SJCRH30 (cell line): ENCODE results near the gene ATP6V0B. TPM values are rescaled to one million over a fixed set of nuclear protein-coding genes. Genes with fewer than 3 reads are reported as not detected.

Experiments
- DNase-seq, 2 experiments: peaks; one replicate each; pipeline ENCODE4 v3.0.0-alpha.2; 2015 to 2020
- H3K27ac ChIP-seq: fragments of 250-450 bp; sonication (Bioruptor Pico); 2 replicates; pipeline ENCODE4 v1.5.1; 2020; ENCODE audit warnings: mild to moderate bottlenecking, moderate library complexity
- H3K27me3 ChIP-seq: fragments of 250-450 bp; sonication (Bioruptor Pico); 2 replicates; pipeline ENCODE4 v1.5.1; 2020; ENCODE audit warnings: mild to moderate bottlenecking, moderate library complexity
- H3K36me3 ChIP-seq: fragments of 250-450 bp; sonication (Bioruptor Pico); 2 replicates; pipeline ENCODE4 v1.5.1; 2020; ENCODE audit warnings: mild to moderate bottlenecking, moderate library complexity
- H3K4me1 ChIP-seq: fragments of 250-450 bp; sonication (Bioruptor Pico); 2 replicates; pipeline ENCODE4 v1.5.1; 2020; ENCODE audit warnings: mild to moderate bottlenecking, moderate library complexity
- H3K4me3 ChIP-seq: fragments of 250-450 bp; sonication (Bioruptor Pico); 2 replicates; pipeline ENCODE4 v1.5.1; 2020; ENCODE audit warnings: mild to moderate bottlenecking, moderate library complexity
- H3K9me3 ChIP-seq: fragments of 250-450 bp; sonication (Bioruptor Pico); replicated peaks from 2 replicates; pipeline ENCODE4 v1.5.1; 2020; ENCODE audit warnings: mild to moderate bottlenecking, moderate library complexity
- total RNA-seq: library from RNA; depleted of rRNA; stranded (reverse); fragments of >200 nt; shearing (Covaris generic); gene quantifications from 2 replicates; pipeline ENCODE4 v1.2.3, GENCODE V29; 2014

Gene ATP6V0B
- total RNA-seq, 1 experiment from 2014 or later: 89.7 TPM

DNA sequence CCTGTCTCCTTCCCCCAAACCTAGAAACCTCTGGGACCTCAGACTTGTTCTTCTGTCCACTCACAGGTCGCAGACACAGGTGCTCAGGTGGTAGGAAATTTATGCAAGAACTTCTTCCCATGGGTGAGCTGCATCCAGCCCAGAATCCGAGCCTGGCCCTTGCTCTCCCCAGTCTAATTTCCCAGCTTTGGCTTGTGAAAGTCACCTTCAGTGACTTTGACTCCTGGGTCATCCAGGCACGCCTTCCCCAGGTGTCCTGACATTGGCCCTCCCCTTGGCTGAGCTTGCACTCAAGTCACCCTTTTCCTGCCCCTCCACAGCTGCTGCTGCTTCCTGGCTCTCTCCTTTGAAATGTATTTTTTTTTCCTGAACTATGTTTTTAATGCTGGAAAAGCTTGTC lies 21.4 kb upstream of the ATP6V0B start:
- no peaks in the 10 kb centered on the region for H3K9me3 ChIP-seq
- DNase-seq: no peak
- H3K4me1 ChIP-seq: no peaks in the 10 kb centered on the region; the same call in 1 of the 2 replicates
- no peak overlapping the region for H3K27ac ChIP-seq
- H3K27me3 ChIP-seq: no peaks in the 10 kb centered on the region
- no peak overlapping the region for H3K4me3 ChIP-seq
- 0 out of 2 replicates have a peak, but pooled peaks cover 2% of the 10 kb centered on the region for H3K36me3 ChIP-seq

DNA sequence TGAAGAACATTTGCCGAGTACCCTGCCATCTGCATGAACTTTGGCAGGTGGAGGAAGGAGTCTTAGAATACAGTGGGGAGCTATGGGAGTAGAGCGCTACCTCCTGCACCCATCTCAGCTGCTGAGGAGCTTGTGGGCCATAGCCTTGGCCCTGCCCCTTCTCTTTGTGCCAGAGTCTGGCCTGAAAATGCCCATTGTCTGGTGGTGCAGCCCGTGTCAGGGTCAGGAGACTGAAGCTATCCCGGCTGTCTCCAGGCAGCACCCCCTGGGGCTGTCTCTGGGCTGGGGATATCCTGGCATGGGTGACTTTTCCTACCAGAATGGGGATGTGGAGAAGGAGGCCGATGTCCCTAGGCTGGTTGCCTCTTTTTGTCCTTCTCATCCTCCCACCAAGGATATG lies 20.7 kb upstream of the ATP6V0B start:
- DNase-seq: no peak
- no peak overlapping the region for H3K4me3 ChIP-seq
- H3K36me3 ChIP-seq: 0 out of 2 replicates have a peak, but pooled peaks cover 2% of the 10 kb centered on the region
- no peaks in the 10 kb centered on the region for H3K9me3 ChIP-seq
- H3K27me3 ChIP-seq: no peaks in the 10 kb centered on the region
- H3K27ac ChIP-seq: no peak overlapping the region
- no peaks in the 10 kb centered on the region for H3K4me1 ChIP-seq

DNA sequence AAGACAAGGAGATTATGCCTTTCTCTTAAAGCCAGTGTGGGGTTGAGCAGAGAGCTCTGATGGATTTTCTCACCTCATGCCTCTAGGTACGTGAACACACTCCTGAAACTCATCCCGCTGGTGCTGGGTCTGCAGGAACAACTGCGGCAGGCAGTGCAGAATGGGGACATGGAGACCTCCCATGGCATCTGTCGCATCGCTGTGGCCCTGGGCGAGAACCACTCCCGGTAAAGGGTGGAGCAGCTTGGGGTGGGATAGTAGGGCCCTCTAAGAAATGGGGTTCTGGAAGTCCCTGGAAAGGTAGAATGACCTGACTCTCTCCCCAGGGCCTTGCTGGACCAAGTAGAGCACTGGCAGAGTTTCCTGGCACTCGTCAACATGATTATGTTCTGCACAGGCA lies 18.5 kb upstream of the ATP6V0B start:
- Histone ChIP-seq H3K36me3 (0 out of 2 replicates have a peak, but pooled peaks cover 2% of the 10 kb centered on the region), H3K9me3 (no peaks in the 10 kb centered on the region), H3K27ac (no peak overlapping the region), H3K4me1 (no peaks in the 10 kb centered on the region), H3K4me3 (no peak overlapping the region), H3K27me3 (no peaks in the 10 kb centered on the region)
- no peak for DNase-seq

DNA sequence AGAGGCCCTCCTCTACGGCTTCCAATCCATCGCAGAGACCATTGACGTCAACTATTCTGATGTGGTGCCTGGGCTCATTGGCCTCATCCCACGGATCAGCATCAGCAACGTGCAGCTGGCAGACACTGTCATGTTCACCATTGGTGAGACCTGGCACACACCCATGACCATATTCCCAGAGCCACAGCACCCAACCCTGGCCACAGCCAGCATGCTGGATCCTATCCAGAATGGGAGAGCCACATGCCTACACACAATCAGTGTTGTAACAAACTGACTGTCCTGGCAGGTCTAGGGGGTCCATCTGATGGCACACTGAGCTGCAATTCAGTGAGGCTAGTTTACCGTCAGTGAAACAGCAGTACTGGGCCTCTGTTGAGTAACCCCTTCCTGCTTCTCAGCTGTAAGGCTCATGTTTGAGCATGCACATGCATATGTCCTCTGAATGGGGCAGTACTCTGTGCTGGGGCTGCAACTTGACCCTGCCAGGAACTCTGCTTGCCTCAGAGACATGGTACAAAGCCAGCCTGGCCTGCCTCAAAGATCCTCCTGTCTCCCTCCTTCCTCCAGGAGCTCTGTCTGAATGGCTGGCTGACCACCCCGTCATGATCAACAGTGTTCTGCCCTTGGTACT lies 17.2 kb upstream of the ATP6V0B start:
- Histone ChIP-seq H3K27me3 (no peaks in the 10 kb centered on the region), H3K9me3 (no peaks in the 10 kb centered on the region), H3K4me3 (no peak overlapping the region), H3K36me3 (0 out of 2 replicates have a peak, but pooled peaks cover 2% of the 10 kb centered on the region), H3K4me1 (no peaks in the 10 kb centered on the region), H3K27ac (no peak overlapping the region)
- DNase-seq: no peak

DNA sequence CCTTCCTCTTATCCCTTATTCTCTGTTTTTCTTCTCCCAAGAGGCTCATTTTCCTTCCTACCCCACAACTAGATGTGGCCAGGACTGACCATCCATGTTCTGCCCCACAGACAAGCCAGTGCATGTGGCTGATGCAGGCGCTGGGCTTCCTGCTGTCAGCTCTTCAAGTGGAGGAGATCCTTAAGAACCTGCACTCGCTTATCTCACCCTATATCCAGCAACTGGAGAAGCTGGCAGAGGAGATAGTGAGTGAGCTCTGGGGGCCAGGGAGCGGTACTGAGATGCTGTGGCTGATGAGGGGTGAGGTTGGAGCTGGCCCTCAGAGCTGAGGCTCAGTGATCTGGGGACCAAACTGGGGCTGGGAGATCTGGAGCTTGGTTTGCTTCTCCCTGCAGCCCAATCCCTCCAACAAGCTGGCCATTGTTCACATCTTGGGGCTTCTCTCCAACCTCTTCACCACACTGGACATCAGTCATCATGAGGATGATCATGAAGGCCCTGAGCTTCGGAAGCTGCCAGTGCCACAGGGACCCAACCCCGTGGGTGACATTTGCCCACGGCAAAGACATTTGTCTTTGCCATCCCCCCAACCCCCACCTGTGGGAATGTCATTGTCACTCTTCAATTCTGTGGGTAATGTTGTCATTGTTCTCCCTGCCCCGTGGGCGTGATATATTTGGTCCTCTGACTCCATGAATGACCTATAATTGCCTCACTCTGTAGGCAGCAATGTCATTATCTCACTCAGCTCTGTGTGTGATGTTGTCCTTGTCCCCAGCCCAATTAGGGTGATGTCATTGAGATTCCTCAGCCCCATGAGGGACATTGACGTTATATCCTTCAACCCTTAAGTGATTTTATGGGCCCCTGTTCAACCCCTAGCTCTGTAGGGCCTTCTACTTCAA lies 16.2 kb upstream of the ATP6V0B start:
- DNase-seq: no peak
- Histone ChIP-seq H3K9me3 (no peaks in the 10 kb centered on the region), H3K27ac (no peak overlapping the region), H3K27me3 (no peaks in the 10 kb centered on the region), H3K4me3 (no peak overlapping the region), H3K36me3 (0 out of 2 replicates have a peak, but pooled peaks cover 2% of the 10 kb centered on the region), H3K4me1 (no peaks in the 10 kb centered on the region)

DNA sequence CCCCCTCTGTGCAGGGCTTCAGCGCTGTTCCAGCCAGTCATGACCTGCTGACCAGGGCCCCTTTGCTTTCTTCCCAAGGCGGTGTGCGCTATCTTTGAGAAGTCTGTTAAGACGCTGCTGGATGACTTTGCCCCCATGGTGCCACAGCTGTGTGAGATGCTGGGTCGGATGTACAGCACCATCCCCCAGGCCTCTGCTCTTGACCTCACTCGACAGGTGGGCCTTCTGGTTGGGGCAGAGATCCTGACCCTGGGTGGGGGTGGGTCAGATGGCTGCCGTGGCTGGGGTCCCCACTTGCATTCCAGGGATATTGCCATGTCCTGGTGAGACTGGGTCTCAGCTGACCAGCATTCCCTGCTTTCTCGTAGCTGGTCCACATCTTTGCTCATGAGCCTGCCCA lies 14.0 kb upstream of the ATP6V0B start:
- H3K36me3 ChIP-seq: 0 out of 2 replicates have a peak, but pooled peaks cover 2% of the 10 kb centered on the region
- no peaks in the 10 kb centered on the region for H3K9me3 ChIP-seq
- no peak for DNase-seq
- H3K4me3 ChIP-seq: no peak overlapping the region
- no peaks in the 10 kb centered on the region for H3K4me1 ChIP-seq
- no peak overlapping the region for H3K27ac ChIP-seq
- H3K27me3 ChIP-seq: no peaks in the 10 kb centered on the region

DNA sequence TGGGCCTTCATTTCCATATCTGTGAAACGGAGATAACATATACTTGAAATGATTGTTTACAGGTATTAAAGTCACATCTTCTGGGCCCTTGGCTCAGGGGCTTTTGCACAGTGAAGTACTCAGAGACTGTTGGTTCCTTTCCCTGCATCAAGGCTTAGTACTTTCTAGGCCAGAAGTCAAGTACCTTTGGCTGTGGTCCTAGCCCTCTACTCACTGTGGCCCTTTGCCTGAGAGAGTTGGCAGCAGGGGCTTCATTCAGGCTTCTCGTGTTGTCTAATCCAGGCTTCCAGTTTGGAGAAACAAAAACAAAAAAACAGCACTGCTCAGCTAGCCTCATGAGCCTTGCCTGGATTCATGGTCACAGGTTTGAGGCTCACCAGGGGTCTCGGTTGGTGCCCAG lies 13.1 kb upstream of the ATP6V0B start:
- Histone ChIP-seq H3K36me3 (0 out of 2 replicates have a peak, but pooled peaks cover 2% of the 10 kb centered on the region), H3K4me1 (no peaks in the 10 kb centered on the region), H3K4me3 (no peak overlapping the region), H3K27me3 (no peaks in the 10 kb centered on the region), H3K9me3 (no peaks in the 10 kb centered on the region), H3K27ac (no peak overlapping the region)
- no peak for DNase-seq

DNA sequence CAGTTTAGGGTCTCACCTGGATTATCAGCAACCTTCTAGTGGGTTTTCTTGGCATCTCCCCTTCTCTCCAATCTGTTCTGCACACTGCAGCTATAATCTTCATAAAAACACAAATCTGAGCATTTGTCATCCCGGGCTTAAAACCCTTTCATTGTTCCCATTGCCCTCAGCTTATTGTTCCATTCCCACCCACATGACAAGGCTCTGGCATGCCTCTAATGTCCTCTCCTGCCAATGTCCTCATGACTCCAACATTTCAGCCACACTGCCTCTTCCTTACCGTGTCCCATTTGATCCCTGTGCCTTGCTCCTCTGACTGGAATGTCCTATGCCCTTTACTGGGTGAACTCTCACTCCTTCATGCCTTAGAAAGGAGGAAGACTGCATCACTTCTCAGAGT lies 12.4 kb upstream of the ATP6V0B start:
- no peaks in the 10 kb centered on the region for H3K9me3 ChIP-seq
- no peak overlapping the region for H3K27ac ChIP-seq
- no peaks in the 10 kb centered on the region for H3K27me3 ChIP-seq
- H3K36me3 ChIP-seq: 0 out of 2 replicates have a peak, but pooled peaks cover 2% of the 10 kb centered on the region
- DNase-seq: no peak
- H3K4me1 ChIP-seq: no peaks in the 10 kb centered on the region
- no peak overlapping the region for H3K4me3 ChIP-seq

DNA sequence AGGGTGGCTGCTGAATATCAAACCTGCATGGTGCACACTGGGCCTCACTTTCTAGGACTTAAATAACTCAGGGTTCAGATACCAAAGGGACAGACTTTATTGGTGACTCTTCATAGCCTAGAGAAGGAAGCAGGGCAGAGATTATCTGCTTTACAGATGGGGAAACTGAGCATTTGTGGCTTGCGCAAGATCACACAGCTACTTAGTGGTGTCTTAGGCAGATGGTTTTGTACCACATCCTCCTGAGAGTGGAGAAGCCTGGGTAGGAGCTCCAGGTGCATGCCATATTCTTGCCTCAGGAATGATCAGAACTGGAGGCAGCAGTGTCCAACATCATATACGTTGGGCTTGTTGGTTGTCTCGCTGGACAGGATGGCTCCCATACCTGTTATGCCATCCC lies 11.8 kb upstream of the ATP6V0B start:
- Histone ChIP-seq H3K36me3 (no peaks in the 10 kb centered on the region), H3K4me1 (no peaks in the 10 kb centered on the region), H3K27ac (no peak overlapping the region), H3K9me3 (no peaks in the 10 kb centered on the region), H3K4me3 (no peak overlapping the region), H3K27me3 (no peaks in the 10 kb centered on the region)
- DNase-seq: no peak

DNA sequence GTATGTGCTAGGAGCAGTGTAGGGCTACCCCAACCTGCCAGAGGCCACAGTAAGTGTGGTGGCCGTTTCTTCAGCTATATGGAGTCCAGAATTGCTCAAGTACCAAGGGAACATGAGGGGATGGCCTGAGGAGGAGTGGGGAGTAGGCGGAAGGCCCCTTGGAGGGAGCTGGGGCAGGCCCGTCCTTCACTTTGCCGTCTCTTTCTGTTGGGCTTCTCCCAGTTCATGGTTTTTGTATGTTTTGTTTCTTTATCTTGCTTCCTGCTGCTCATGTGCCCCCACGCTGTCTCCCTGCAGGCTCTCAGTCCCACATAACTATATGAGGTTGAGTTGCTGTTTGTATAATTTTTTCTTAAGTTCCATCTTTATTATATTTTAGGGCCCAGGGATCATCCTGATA lies 10.9 kb upstream of the ATP6V0B start:
- H3K4me1 ChIP-seq: no peaks in the 10 kb centered on the region
- no peak overlapping the region for H3K27ac ChIP-seq
- no peaks in the 10 kb centered on the region for H3K9me3 ChIP-seq
- DNase-seq: no peak
- no peaks in the 10 kb centered on the region for H3K36me3 ChIP-seq
- no peak overlapping the region for H3K4me3 ChIP-seq
- no peaks in the 10 kb centered on the region for H3K27me3 ChIP-seq

DNA sequence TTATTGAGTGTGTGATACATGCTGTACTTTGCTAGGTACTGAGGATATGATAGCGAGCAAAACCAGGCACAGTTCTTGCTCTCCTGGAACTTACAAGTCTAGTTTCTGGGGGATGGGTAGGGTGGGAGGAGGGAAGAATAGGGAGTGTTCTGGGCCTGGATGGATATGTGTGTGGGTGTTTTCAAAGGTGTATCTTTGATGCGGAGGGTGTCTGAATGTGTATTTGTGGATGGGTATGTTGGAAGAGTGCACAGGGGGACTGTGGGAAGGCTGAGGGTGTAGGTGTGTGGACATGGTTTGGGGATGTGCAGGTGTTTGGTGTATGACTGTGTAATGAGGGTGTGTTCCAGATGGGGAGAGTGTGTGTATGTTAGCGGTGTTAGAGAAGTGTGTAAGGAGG lies 9.4 kb upstream of the ATP6V0B start:
- no peaks in the 10 kb centered on the region for H3K36me3 ChIP-seq
- H3K27ac ChIP-seq: no peak overlapping the region
- no peak for DNase-seq

DNA sequence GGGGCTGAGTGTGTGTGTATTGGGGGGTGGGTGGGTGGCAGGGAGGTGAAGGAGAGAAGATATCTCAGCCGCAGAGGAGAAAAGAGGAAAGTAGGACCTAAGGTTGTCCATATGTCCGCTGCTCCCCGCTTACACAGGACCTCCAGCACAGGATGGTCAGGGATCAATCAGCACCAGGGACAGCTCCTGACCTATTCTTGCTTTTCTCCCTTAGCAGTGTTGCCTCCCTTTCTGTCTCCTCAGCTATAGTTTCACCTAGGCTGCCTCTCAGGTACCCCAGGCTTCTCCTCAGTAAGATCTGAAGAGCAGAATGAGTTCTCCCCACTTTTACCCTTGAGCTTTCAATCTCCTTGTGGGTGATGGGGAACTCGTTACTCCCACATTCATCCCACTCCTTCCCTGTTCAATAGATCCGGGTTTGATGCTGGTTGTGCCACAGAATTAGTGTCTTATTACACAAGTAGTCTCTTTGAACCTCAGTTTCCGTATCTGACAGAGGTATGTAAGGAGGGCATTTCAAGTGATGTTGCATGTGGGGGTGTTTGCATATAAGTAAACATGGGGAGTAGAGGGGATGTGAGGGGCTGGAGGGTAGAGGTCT lies 6.3 kb upstream of the ATP6V0B start:
- no peaks in the 10 kb centered on the region for H3K4me1 ChIP-seq
- no peak overlapping the region for H3K4me3 ChIP-seq
- H3K36me3 ChIP-seq: peaks cover 7% of the 10 kb centered on the region; the same call in 1 of the 2 replicates
- H3K27me3 ChIP-seq: no peaks in the 10 kb centered on the region
- no peaks in the 10 kb centered on the region for H3K9me3 ChIP-seq
- DNase-seq: peak; percentile 63 to 83
- H3K27ac ChIP-seq: no peak overlapping the region

More for the DNA sequence above, 9.4 kb upstream of the ATP6V0B start:
- Histone ChIP-seq H3K9me3 (no peaks in the 10 kb centered on the region), H3K27me3 (no peaks in the 10 kb centered on the region), H3K4me1 (no peaks in the 10 kb centered on the region), H3K4me3 (no peak overlapping the region)

DNA sequence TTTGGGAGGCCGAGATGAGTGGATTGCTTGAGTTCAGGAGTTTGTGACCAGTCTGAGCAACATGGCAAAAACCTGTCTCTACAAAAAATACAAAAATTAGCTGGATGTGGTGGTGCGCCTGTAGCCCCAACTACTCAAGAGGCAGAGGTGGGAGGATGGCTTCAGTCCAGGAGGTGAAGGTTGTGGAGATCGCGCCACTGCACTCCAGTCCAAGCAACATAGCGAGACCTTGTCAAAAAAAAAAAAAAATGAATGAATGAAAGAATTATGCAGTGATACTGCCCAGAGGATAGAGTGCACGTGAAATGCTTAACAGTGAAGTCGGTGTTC lies 5.4 kb upstream of the ATP6V0B start:
- Histone ChIP-seq H3K9me3 (no peaks in the 10 kb centered on the region), H3K36me3 (peaks cover 7% of the 10 kb centered on the region; the same call in 1 of the 2 replicates), H3K27ac (no peak overlapping the region), H3K4me1 (no peaks in the 10 kb centered on the region), H3K27me3 (no peaks in the 10 kb centered on the region), H3K4me3 (no peak overlapping the region)
- DNase-seq: no peak

DNA sequence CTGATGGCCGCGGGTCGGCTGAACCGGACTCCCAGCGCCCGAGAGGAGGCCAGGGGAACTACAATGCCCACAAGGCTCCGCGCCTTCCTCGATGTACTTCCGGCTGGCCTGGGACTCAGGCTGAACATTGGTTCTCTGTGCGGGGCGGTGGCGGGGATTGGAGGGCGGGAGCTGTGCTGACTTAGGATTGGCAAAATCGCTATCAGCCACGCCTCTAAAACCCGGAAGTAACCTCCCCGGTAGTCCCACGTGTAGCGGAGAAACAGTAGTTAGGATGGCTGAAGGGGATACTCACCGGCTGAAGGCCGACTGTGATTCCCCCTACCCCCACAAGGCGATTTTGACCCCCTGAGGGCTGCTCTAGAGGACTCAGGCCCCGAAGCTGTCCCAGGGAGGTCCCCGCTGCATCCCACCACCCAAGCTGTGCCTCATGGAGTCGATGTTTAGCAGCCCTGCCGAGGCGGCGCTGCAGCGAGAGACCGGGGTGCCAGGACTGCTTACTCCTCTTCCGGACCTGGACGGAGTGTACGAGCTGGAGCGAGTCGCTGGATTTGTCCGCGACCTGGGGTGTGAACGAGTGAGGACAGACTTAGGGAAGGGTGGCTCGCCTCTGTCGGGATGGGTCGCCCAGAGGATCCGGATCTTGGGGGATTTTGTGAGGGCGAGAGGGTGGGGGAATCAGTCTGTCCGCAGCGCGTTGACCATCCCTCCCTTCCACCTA lies 4.9 kb upstream of the ATP6V0B start, which contains the start of gene DPH2:
Gene DPH2 (plus strand): TSS at position 265 of the 721 bp plus-strand sequence. CDS start 166 bp downstream, at position 431.
- H3K27me3 ChIP-seq: no peaks in the 10 kb centered on the region
- peaks cover 7% of the 10 kb centered on the region; the same call in 1 of the 2 replicates for H3K36me3 ChIP-seq
- DNase-seq: peak; percentile 99
- H3K4me3 ChIP-seq: peak within 1 kb of the TSS; percentile 76
- H3K4me1 ChIP-seq: no peaks in the 10 kb centered on the region
- no peak within 1 kb of the TSS for H3K27ac ChIP-seq
- H3K9me3 ChIP-seq: no peaks in the 10 kb centered on the region
